NCI-H82 treated with DMSO at 0.1 percent for 48 hours (cell line): ENCODE data around the gene ALG10B.
A peak's percentile ranks its signal among the peaks of the same experiment; 100 is the strongest.
"Not testable (repeated sequence)": the region's sequence is repeated elsewhere in the genome, so short reads cannot be mapped to it uniquely, and the experiment has no call there.

Experiments used
- DNase-seq: peaks from one replicate; lab custom pipeline; 2025; ENCODE audit not compliant: unreplicated experiment; lab: John Stamatoyannopoulos, UW

The ALG10B gene

GRCh38 chr12:38316391-38317129, at the start of gene ALG10B:
Gene ALG10B (plus strand): TSS chr12:38316774. CDS start chr12:38316894, 120 bp downstream.
- DNase-seq, result peak; percentile 96

GRCh38 chr12:38268612-38269011, 48.0 kb upstream of the ALG10B start:
- no peak for DNase-seq

- DNase-seq, result no peak
These were observed 46.7 kb upstream of the ALG10B start for GRCh38 chr12:38269897-38270296.

GRCh38 chr12:38279756-38280155, 36.8 kb upstream of the ALG10B start:
- no peak for DNase-seq

GRCh38 chr12:38282886-38283285, 33.7 kb upstream of the ALG10B start:
- DNase-seq, result no peak

GRCh38 chr12:38289396-38289795, 27.2 kb upstream of the ALG10B start:
- DNase-seq, result no peak

- no peak for DNase-seq
These were observed 25.4 kb upstream of the ALG10B start for GRCh38 chr12:38291160-38291559.

GRCh38 chr12:38302972-38303371, 13.6 kb upstream of the ALG10B start:
- not testable (repeated sequence) for DNase-seq

- not testable (repeated sequence) for DNase-seq
These were observed 5.4 kb downstream of the ALG10B start for GRCh38 chr12:38321966-38322365.

- no peak for DNase-seq
These were observed 8.3 kb downstream of the ALG10B start for GRCh38 chr12:38324912-38325311.

GRCh38 chr12:38327356-38327755, 10.8 kb downstream of the ALG10B start:
- DNase-seq, result no peak

GRCh38 chr12:38328306-38328895, 11.8 kb downstream of the ALG10B start:
- DNase-seq, result peak; percentile 26

GRCh38 chr12:38330414-38330813, 13.8 kb downstream of the ALG10B start:
- not testable (repeated sequence) for DNase-seq

GRCh38 chr12:38332814-38333213, 16.2 kb downstream of the ALG10B start:
- no peak for DNase-seq

- DNase-seq, result no peak
These were observed 25.9 kb downstream of the ALG10B start for GRCh38 chr12:38342444-38342843.

GRCh38 chr12:38343256-38343655, 26.7 kb downstream of the ALG10B start:
- DNase-seq, result not testable (repeated sequence)

- DNase-seq, result not testable (repeated sequence)
These were observed 27.3 kb downstream of the ALG10B start for GRCh38 chr12:38343916-38344315.

GRCh38 chr12:38350342-38351174, 34.0 kb downstream of the ALG10B start:
- DNase-seq, result no peak

- not testable (repeated sequence) for DNase-seq
These were observed 34.6 kb downstream of the ALG10B start for GRCh38 chr12:38351175-38351508.

- no peak for DNase-seq
These were observed 50.9 kb downstream of the ALG10B start for GRCh38 chr12:38367506-38367905.

- DNase-seq, result no peak
These were observed 53.7 kb downstream of the ALG10B start for GRCh38 chr12:38370311-38370710.

GRCh38 chr12:38373784-38374183, 57.2 kb downstream of the ALG10B start:
- DNase-seq, result no peak
